A673 (cell line): Measurements from ENCODE around the gene MECR. TPM values are rescaled to one million over a fixed set of nuclear protein-coding genes. Genes with fewer than 3 reads are reported as not detected.
"Not testable (repeated sequence)": the region's sequence is repeated elsewhere in the genome, so short reads cannot be mapped to it uniquely, and the experiment has no call there.

ENCODE experiments used
- BruUV-seq: library from RNA; stranded (reverse); fragments of 400-500 nt; replicated peaks from 2 replicates; lab custom pipeline; 2021; lab: Mats Ljungman, UMichigan
- CTCF ChIA-PET: fragments of 300-600 bp; sonication (Branson Sonifier 250); formaldehyde crosslinking; loops from one replicate; lab custom pipeline; 2022; ENCODE audit warnings: antibody characterized with exemption; lab: Charles Lee
- POLR2A ChIA-PET: fragments of 300-600 bp; sonication (Branson Sonifier 250); formaldehyde crosslinking; loops from one replicate; lab custom pipeline; 2022; ENCODE audit warnings: antibody characterized with exemption; ENCODE audit not compliant: low non-redundant PET; lab: Charles Lee
- DNase-seq: peaks from one replicate; pipeline ENCODE4 v3.0.0-alpha.2; 2015; ENCODE audit warnings: low spot score
- H3K27ac ChIP-seq: fragments of 200-600 bp; sonication (generic); 2 replicates; pipeline ENCODE4 v1.5.1; 2016; ENCODE audit warnings: mixed run types, low read depth, mild to moderate bottlenecking, mixed read lengths, antibody characterized with exemption, low read length; ENCODE audit not compliant: poor library complexity, severe bottlenecking
- H3K27me3 ChIP-seq: fragments of 200-600 bp; sonication (generic); replicated peaks from 2 replicates; pipeline ENCODE4 v1.6.1; 2017; ENCODE audit warnings: mixed run types, low read depth, mild to moderate bottlenecking, mixed read lengths, antibody characterized with exemption, low read length; ENCODE audit not compliant: insufficient read depth, poor library complexity
- H3K36me3 ChIP-seq: fragments of 200-600 bp; sonication (generic); 2 replicates; pipeline ENCODE4 v1.6.1; 2016; ENCODE audit warnings: mixed run types, mild to moderate bottlenecking, mixed read lengths, antibody characterized with exemption, low read length; ENCODE audit not compliant: insufficient read depth, poor library complexity, severe bottlenecking
- H3K4me1 ChIP-seq: fragments of 200-600 bp; sonication (generic); 2 replicates; pipeline ENCODE4 v1.6.1; 2017; ENCODE audit warnings: mixed run types, mild to moderate bottlenecking, mixed read lengths, antibody characterized with exemption, low read length; ENCODE audit not compliant: insufficient read depth, poor library complexity, severe bottlenecking
- H3K4me3 ChIP-seq: fragments of 200-600 bp; sonication (generic); 2 replicates; pipeline ENCODE4 v1.5.1; 2016; ENCODE audit warnings: low read depth, mixed run types, mild to moderate bottlenecking, mixed read lengths, low read length; ENCODE audit not compliant: poor library complexity, severe bottlenecking
- H3K9me3 ChIP-seq: fragments of 200-600 bp; sonication (generic); 2 replicates; pipeline ENCODE4 v1.6.1; 2016; ENCODE audit warnings: mixed run types, low read depth, mild to moderate bottlenecking, mixed read lengths, antibody characterized with exemption, low read length; ENCODE audit not compliant: poor library complexity, severe bottlenecking
- CTCF ChIP-seq: fragments of 300-800, 200-600 bp; sonication (generic); conservative IDR thresholded peaks from 2 replicates; pipeline ENCODE4 v1.5.1; 2017; ENCODE audit warnings: low read depth, mild to moderate bottlenecking, antibody characterized with exemption, low read length, moderate library complexity, mixed read lengths
- EZH2 ChIP-seq: fragments of 200-600 bp; sonication (generic); IDR thresholded peaks from 2 replicates; pipeline ENCODE4 v1.6.1; 2017; ENCODE audit warnings: borderline replicate concordance, low read depth, mild to moderate bottlenecking, mixed read lengths, antibody characterized with exemption, low read length; ENCODE audit not compliant: poor library complexity, severe bottlenecking
- intact Hi-C: fragments of 100-400 bp; cut with micrococcal nuclease; formaldehyde crosslinking; loops from one replicate; pipeline ENCODE4 v1.10.0; 2022; ENCODE audit not compliant: unreplicated experiment
- total RNA-seq: library from RNA; stranded (reverse); gene quantifications from 2 replicates; pipeline ENCODE4 v1.2.3, GENCODE V29; 2021

MECR gene
- total RNA-seq, 1 experiment from 2014 or later: 39.0 TPM

GRCh38 chr1:29157269-29157601, 73.5 kb downstream of the MECR start:
- no TSS peak for BruUV-seq
- Histone ChIP-seq H3K9me3 (no peaks in the 10 kb centered on the region), H3K27me3 (no peaks in the 10 kb centered on the region), H3K36me3 (peaks cover 83% of the 10 kb centered on the region), H3K4me3 (no peak overlapping the region), H3K27ac (peak overlapping the region; percentile 77), H3K4me1 (peaks cover 30% of the 10 kb centered on the region)
- POLR2A ChIA-PET: no interaction called here
- TF ChIP-seq EZH2: no peak
- CTCF ChIA-PET: no interaction called here
- DNase-seq: no peak
- intact Hi-C loops: no loop called here

- ChIA-PET CTCF (no interaction called here), POLR2A (interaction anchor here (0.6 to 1.0 kb wide), 2 partner anchors 17 to 24 kb away, joined by 4 to 8 read pairs; no protein-coding TSS in a partner anchor)
- TF ChIP-seq CTCF (no peak), EZH2 (no peak)
- Histone ChIP-seq H3K36me3 (peaks cover 89% of the 10 kb centered on the region), H3K27me3 (no peaks in the 10 kb centered on the region), H3K27ac (peak overlapping the region; percentile 77), H3K9me3 (no peaks in the 10 kb centered on the region), H3K4me1 (peaks cover 24% of the 10 kb centered on the region), H3K4me3 (no peak overlapping the region)
- peak; percentile 83 for DNase-seq
- no TSS peak for BruUV-seq
- intact Hi-C loops: no loop called here
Measured at GRCh38 chr1:29156543-29157268, 74.0 kb downstream of the MECR start.

GRCh38 chr1:29152046-29152805, 78.5 kb downstream of the MECR start:
- Histone ChIP-seq H3K9me3 (no peaks in the 10 kb centered on the region), H3K27me3 (no peaks in the 10 kb centered on the region), H3K4me3 (no peak overlapping the region), H3K27ac (no peak overlapping the region), H3K36me3 (peaks cover 95% of the 10 kb centered on the region), H3K4me1 (peaks cover 9% of the 10 kb centered on the region)
- no peak for DNase-seq
- TF ChIP-seq EZH2: no peak
- TF ChIP-seq CTCF: no peak
- intact Hi-C loops: no loop called here
- BruUV-seq: no TSS peak
- CTCF ChIA-PET: no interaction called here
- POLR2A ChIA-PET: no interaction called here

- CTCF ChIA-PET, DNase-seq, H3K27me3 ChIP-seq, POLR2A ChIA-PET, intact Hi-C loops, H3K27ac ChIP-seq, H3K9me3 ChIP-seq, BruUV-seq, H3K4me1 ChIP-seq, H3K4me3 ChIP-seq: not testable (repeated sequence)
- peaks cover 93% of the 10 kb centered on the region for H3K36me3 ChIP-seq
Measured at GRCh38 chr1:29150346-29150745, 80.4 kb downstream of the MECR start.
